ENCODE data around the gene GPR137B. TPM values are rescaled to one million over a fixed set of nuclear protein-coding genes. Genes with fewer than 3 reads are reported as not detected.

Gene GPR137B
- polyA plus RNA-seq, 1 donor from 2014 or later = 8.2 TPM

DNA sequence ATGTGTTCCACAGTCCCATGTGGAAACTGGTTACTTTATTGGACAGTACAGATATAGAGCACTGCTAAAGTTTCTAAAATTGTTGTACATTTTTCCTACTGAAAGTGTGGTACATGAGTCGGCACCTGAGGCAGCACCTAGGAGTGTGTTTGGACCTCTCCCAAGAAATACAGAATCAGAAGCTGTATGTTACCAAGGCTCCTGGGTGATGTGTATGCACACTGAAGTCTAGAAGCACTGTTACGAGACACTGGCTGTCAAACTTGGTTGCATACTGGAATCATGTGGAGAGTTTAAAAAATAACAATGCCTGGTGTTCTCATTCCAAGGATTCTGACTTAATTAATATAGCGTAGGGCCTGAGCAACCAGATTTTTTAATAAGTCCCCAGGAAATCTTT lies 92.8 kb downstream of the GPR137B start:
- H3K9ac ChIP-seq (ENCODE audit: low read length) = no peak overlapping the region
- no peak overlapping the region for H3K4me3 ChIP-seq (ENCODE audit: low read length)
- no peaks in the 10 kb centered on the region for H3K27me3 ChIP-seq (ENCODE audit: insufficient read depth, low read depth, low read length)
- H3K36me3 ChIP-seq (ENCODE audit: insufficient read depth, low read length) = no peaks in the 10 kb centered on the region
- TF ChIP-seq, protein P1, sequence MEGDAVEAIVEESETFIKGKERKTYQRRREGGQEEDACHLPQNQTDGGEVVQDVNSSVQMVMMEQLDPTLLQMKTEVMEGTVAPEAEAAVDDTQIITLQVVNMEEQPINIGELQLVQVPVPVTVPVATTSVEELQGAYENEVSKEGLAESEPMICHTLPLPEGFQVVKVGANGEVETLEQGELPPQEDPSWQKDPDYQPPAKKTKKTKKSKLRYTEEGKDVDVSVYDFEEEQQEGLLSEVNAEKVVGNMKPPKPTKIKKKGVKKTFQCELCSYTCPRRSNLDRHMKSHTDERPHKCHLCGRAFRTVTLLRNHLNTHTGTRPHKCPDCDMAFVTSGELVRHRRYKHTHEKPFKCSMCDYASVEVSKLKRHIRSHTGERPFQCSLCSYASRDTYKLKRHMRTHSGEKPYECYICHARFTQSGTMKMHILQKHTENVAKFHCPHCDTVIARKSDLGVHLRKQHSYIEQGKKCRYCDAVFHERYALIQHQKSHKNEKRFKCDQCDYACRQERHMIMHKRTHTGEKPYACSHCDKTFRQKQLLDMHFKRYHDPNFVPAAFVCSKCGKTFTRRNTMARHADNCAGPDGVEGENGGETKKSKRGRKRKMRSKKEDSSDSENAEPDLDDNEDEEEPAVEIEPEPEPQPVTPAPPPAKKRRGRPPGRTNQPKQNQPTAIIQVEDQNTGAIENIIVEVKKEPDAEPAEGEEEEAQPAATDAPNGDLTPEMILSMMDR (IDR thresholded peaks at IDR 0.05; ENCODE audit: poor library complexity, severe bottlenecking) = no peak
- TF ChIP-seq POLR2AphosphoS5 (IDR thresholded peaks at IDR 0.05) (no peak), RAD21 (conservative IDR thresholded peaks at IDR 0.05) (no peak), MXI1 (conservative IDR thresholded peaks at IDR 0.05; ENCODE audit: poor library complexity, severe bottlenecking) (no peak), EZH2 (IDR thresholded peaks at IDR 0.05; ENCODE audit: borderline replicate concordance, insufficient read depth, low read length, poor library complexity, severe bottlenecking) (no peak), EP300 (conservative IDR thresholded peaks at IDR 0.05; ENCODE audit: poor library complexity, severe bottlenecking) (no peak), SMC3 (conservative IDR thresholded peaks at IDR 0.05; ENCODE audit: poor library complexity) (no peak), TAF1 (IDR thresholded peaks at IDR 0.05; ENCODE audit: low read depth) (no peak)
- TF ChIP-seq, protein P2, sequence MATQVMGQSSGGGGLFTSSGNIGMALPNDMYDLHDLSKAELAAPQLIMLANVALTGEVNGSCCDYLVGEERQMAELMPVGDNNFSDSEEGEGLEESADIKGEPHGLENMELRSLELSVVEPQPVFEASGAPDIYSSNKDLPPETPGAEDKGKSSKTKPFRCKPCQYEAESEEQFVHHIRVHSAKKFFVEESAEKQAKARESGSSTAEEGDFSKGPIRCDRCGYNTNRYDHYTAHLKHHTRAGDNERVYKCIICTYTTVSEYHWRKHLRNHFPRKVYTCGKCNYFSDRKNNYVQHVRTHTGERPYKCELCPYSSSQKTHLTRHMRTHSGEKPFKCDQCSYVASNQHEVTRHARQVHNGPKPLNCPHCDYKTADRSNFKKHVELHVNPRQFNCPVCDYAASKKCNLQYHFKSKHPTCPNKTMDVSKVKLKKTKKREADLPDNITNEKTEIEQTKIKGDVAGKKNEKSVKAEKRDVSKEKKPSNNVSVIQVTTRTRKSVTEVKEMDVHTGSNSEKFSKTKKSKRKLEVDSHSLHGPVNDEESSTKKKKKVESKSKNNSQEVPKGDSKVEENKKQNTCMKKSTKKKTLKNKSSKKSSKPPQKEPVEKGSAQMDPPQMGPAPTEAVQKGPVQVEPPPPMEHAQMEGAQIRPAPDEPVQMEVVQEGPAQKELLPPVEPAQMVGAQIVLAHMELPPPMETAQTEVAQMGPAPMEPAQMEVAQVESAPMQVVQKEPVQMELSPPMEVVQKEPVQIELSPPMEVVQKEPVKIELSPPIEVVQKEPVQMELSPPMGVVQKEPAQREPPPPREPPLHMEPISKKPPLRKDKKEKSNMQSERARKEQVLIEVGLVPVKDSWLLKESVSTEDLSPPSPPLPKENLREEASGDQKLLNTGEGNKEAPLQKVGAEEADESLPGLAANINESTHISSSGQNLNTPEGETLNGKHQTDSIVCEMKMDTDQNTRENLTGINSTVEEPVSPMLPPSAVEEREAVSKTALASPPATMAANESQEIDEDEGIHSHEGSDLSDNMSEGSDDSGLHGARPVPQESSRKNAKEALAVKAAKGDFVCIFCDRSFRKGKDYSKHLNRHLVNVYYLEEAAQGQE (IDR thresholded peaks at IDR 0.05; ENCODE audit: borderline replicate concordance) = no peak
- no peak overlapping the region for H3K27ac ChIP-seq (ENCODE audit: low read length)
- H3K79me2 ChIP-seq (replicated peaks; ENCODE audit: insufficient read depth, low read length) = no peaks in the 10 kb centered on the region
- no peak overlapping the region for H3K4me2 ChIP-seq (ENCODE audit: low read length)
- H4K20me1 ChIP-seq (ENCODE audit: insufficient read depth) = no peaks in the 10 kb centered on the region
- H2AFZ ChIP-seq (ENCODE audit: low read depth, low read length) = no peak overlapping the region
- no peaks in the 10 kb centered on the region for H3F3A ChIP-seq (ENCODE audit: insufficient read depth, low read length, poor library complexity, severe bottlenecking)
- no peaks in the 10 kb centered on the region for H3K9me3 ChIP-seq (ENCODE audit: low read length)
- no peaks in the 10 kb centered on the region for H3K9me2 ChIP-seq (ENCODE audit: insufficient read depth, low read length)

DNA sequence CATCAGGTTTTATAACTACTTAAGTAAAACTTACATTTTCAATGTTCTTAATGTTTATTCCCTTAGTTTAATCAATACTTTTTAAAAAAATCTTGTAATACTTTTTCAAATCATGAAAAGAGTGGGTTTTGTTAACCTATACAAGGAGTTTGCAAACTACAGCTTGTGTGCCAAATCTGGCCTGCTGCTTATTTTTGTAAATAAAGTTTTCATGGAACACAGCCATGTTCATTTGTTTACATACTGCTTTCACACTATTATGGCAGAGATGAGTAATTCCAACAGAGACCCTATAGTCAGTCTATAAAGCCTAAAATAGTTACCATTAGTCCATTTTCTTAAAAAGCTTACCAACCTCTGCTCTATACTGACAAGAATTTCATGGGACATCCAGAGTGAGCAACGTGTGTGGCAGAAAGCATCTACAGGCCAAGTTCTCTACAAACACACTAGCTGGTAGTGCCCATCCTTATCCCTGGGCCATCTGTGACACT lies 96.8 kb downstream of the GPR137B start:
- Histone ChIP-seq H3K9ac (ENCODE audit: low read length) (no peak overlapping the region), H3K9me2 (ENCODE audit: insufficient read depth, low read length) (no peaks in the 10 kb centered on the region), H2AFZ (ENCODE audit: low read depth, low read length) (no peak overlapping the region), H3K36me3 (ENCODE audit: insufficient read depth, low read length) (no peaks in the 10 kb centered on the region), H3K9me3 (ENCODE audit: low read length) (no peaks in the 10 kb centered on the region), H3K4me2 (ENCODE audit: low read length) (no peak overlapping the region), H4K20me1 (ENCODE audit: insufficient read depth) (no peaks in the 10 kb centered on the region), H3K27ac (ENCODE audit: low read length) (no peak overlapping the region), H3K4me3 (ENCODE audit: low read length) (no peak overlapping the region), H3F3A (ENCODE audit: insufficient read depth, low read length, poor library complexity, severe bottlenecking) (no peaks in the 10 kb centered on the region), H3K79me2 (replicated peaks; ENCODE audit: insufficient read depth, low read length) (no peaks in the 10 kb centered on the region), H3K27me3 (ENCODE audit: insufficient read depth, low read depth, low read length) (no peaks in the 10 kb centered on the region)
- TF ChIP-seq EP300 (conservative IDR thresholded peaks at IDR 0.05; ENCODE audit: poor library complexity, severe bottlenecking) (no peak), RAD21 (conservative IDR thresholded peaks at IDR 0.05) (no peak), EZH2 (IDR thresholded peaks at IDR 0.05; ENCODE audit: borderline replicate concordance, insufficient read depth, low read length, poor library complexity, severe bottlenecking) (no peak), POLR2AphosphoS5 (IDR thresholded peaks at IDR 0.05) (no peak), MXI1 (conservative IDR thresholded peaks at IDR 0.05; ENCODE audit: poor library complexity, severe bottlenecking) (no peak), SMC3 (conservative IDR thresholded peaks at IDR 0.05; ENCODE audit: poor library complexity) (no peak), TAF1 (IDR thresholded peaks at IDR 0.05; ENCODE audit: low read depth) (no peak)
- TF ChIP-seq, protein P1 (IDR thresholded peaks at IDR 0.05; ENCODE audit: poor library complexity, severe bottlenecking) = no peak
